Measurements from ENCODE around the gene CAVIN1. TPM values are rescaled to one million over a fixed set of nuclear protein-coding genes. Genes with fewer than 3 reads are reported as not detected.

The CAVIN1 gene
- polyA plus RNA-seq, 3 donors, result 0.01 TPM; not detected in 2

DNA sequence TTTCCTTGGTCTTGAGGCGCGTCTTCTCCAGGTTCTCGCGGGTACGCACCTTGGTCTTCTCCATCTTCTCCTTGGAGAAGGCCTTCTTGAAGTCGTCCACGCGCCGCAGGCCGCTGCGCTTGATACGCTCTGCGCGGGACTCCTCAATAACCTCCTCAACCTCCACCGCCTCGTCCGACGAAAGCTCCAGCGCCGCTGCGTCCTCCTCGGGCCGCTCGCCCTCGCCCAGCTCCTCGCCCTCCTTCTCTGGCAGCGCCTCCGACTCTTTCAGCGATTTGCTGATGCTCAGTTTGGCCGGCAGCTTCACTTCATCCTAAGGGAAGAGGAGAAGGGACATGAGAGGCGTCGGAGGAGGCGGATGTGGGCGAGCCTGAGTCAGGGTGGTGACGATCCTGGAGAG, 18.0 kb downstream of the CAVIN1 start:
- H3K4me2 ChIP-seq (replicated peaks; ENCODE audit: extremely low read depth, low read length, poor library complexity, severe bottlenecking), result no peak overlapping the region
- H3K9ac ChIP-seq (ENCODE audit: insufficient read depth, low read length, poor library complexity, severe bottlenecking), result no peak overlapping the region
- DNase-seq, result no peak
- Mint-ChIP-seq H3K9me3 (peaks cover 0 to 2% (median 0%) of the 10 kb centered on the region in 7 donors), H3K4me1 (peaks cover 18% of the 10 kb centered on the region), H3K27me3 (ENCODE audit: low read depth in 3 of 3) (peaks cover 13 to 17% (median 15%) of the 10 kb centered on the region in 3 donors), H3K27ac (no peak overlapping the region), H3K36me3 (no peaks in the 10 kb centered on the region), H3K4me3 (peak overlapping the region in 1 of 2 donors; percentile 9)
- WGBS (ENCODE audit: insufficient coverage), result over 99% methylated on average over 24 of the region's 35 CpGs
- no peaks in the 10 kb centered on the region for H3K9me3 ChIP-seq (replicated peaks in 1 of 2; ENCODE audit: control insufficient read depth in 1 of 2, insufficient read depth in 1 of 2, low read length in 2 of 2)
- intact Hi-C loops (cut with micrococcal nuclease), result no loop called here
- no peaks in the 10 kb centered on the region for H3K79me2 ChIP-seq (ENCODE audit: insufficient read depth, low read length)
- H3K27me3 ChIP-seq (ENCODE audit: control insufficient read depth in 2 of 2, insufficient read depth in 2 of 2, low read length in 2 of 2), result peaks cover 0 to 7% of the 10 kb centered on the region in 2 donors
- no peak overlapping the region for H3K27ac ChIP-seq (ENCODE audit: low read depth in 1 of 2, low read length in 2 of 2)
- no peak overlapping the region for H3K4me3 ChIP-seq (replicated peaks in 1 of 3; ENCODE audit: low read depth in 2 of 3, low read length in 3 of 3)
- H2AFZ ChIP-seq (ENCODE audit: insufficient read depth, low read depth, low read length, poor library complexity, severe bottlenecking), result no peak overlapping the region
- H3K4me1 ChIP-seq (ENCODE audit: control insufficient read depth in 1 of 2, insufficient read depth in 2 of 2, low read length in 2 of 2), result peaks cover 14 to 17% of the 10 kb centered on the region in 2 donors
- no peak for TF ChIP-seq CTCF (IDR thresholded peaks at IDR 0.05)
- no peaks in the 10 kb centered on the region for H3K36me3 ChIP-seq (replicated peaks in 1 of 2; ENCODE audit: control insufficient read depth in 1 of 2, insufficient read depth in 2 of 2, low read length in 2 of 2)
- no peaks in the 10 kb centered on the region for H4K20me1 ChIP-seq (ENCODE audit: insufficient read depth, low read length)

DNA sequence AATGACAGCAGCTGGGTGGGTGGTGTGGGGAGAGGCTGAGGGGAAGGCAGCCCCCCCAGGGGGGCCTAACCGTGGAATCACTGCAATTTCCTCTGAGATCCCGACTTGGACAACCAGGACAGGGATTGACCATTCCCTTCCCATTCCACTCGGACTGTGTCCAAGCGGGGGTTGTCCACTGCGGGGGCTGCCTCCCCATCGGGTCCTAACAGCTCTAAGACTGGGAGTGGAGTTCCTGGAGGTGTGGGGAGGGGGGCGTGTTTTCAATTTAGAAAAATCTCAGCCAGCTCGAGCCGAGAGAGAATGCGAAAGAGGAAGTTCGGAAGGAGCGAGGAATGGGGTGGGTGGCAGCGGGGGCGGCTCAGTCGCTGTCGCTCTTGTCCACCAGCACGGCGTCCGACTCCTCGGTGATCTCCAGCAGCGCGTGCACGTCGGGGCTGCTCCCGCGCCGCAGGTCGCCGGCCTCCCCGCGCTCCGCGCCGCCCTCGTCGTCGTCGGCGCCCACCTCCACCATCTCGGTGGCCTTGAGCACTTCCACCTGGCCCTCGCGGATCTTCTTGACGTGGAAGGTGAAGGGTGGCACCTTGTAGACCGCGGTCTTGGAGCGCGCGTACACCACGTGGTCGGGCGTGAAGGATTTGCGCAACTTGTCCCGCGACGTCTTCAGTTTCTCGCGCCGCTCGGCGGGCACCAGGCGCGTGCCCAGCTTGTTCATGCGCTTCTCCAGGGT, 18.6 kb downstream of the CAVIN1 start:
- Mint-ChIP-seq H3K4me3 (peak overlapping the region in 1 of 2 donors; percentile 37), H3K27ac (no peak overlapping the region), H3K36me3 (no peaks in the 10 kb centered on the region), H3K27me3 (ENCODE audit: low read depth in 3 of 3) (peaks cover 9 to 15% (median 13%) of the 10 kb centered on the region in 3 donors), H3K4me1 (peaks cover 20% of the 10 kb centered on the region), H3K9me3 (peaks cover 0 to 2% (median 0%) of the 10 kb centered on the region in 7 donors)
- WGBS (ENCODE audit: insufficient coverage), result 90% methylated on average over 58 of the region's 63 CpGs
- intact Hi-C loops (cut with micrococcal nuclease), result loop anchor here in 1 of 2 donors (5.0 kb wide), 1 partner anchor 42 kb away; no protein-coding TSS in a partner anchor
- Histone ChIP-seq H3K4me1 (ENCODE audit: control insufficient read depth in 1 of 2, insufficient read depth in 2 of 2, low read length in 2 of 2) (peaks cover 14 to 17% of the 10 kb centered on the region in 2 donors), H3K27ac (ENCODE audit: low read depth in 1 of 2, low read length in 2 of 2) (no peak overlapping the region), H3K4me2 (replicated peaks; ENCODE audit: extremely low read depth, low read length, poor library complexity, severe bottlenecking) (no peak overlapping the region), H3K9me3 (replicated peaks in 1 of 2; ENCODE audit: control insufficient read depth in 1 of 2, insufficient read depth in 1 of 2, low read length in 2 of 2) (no peaks in the 10 kb centered on the region), H3K9ac (ENCODE audit: insufficient read depth, low read length, poor library complexity, severe bottlenecking) (no peak overlapping the region), H3K36me3 (replicated peaks in 1 of 2; ENCODE audit: control insufficient read depth in 1 of 2, insufficient read depth in 2 of 2, low read length in 2 of 2) (no peaks in the 10 kb centered on the region), H3K79me2 (ENCODE audit: insufficient read depth, low read length) (no peaks in the 10 kb centered on the region), H3K4me3 (replicated peaks in 1 of 3; ENCODE audit: low read depth in 2 of 3, low read length in 3 of 3) (no peak overlapping the region), H3K27me3 (ENCODE audit: control insufficient read depth in 2 of 2, insufficient read depth in 2 of 2, low read length in 2 of 2) (peaks cover 0 to 7% of the 10 kb centered on the region in 2 donors), H4K20me1 (ENCODE audit: insufficient read depth, low read length) (no peaks in the 10 kb centered on the region), H2AFZ (ENCODE audit: insufficient read depth, low read depth, low read length, poor library complexity, severe bottlenecking) (no peak overlapping the region)
- no peak for TF ChIP-seq CTCF (IDR thresholded peaks at IDR 0.05)
- DNase-seq, result no peak
